ENCODE measurements around the gene BOC.

GRCh38 chr3:113228498-113229286, 17.3 kb downstream of the BOC start:
- no peak for TF ChIP-seq CTCF (IDR thresholded peaks at IDR 0.05)
- no peak for TF ChIP-seq POLR2A (IDR thresholded peaks at IDR 0.05)
